Stimulated activated CD8-positive, alpha-beta memory T cell treated with anti-CD3 and anti-CD28 coated beads, Interleukin-7, amount 100 ng/mL, for 4 hours (primary cell): ENCODE results near the gene FYCO1.

Experiments
- DNase-seq, 2 donors: peaks; one replicate each; pipeline ENCODE4 v3.0.0-alpha.2; 2020; ENCODE audit warnings: low read depth in 2 of 2

FYCO1 gene

GRCh38 chr3:45943207-45943846, 52.3 kb downstream of the FYCO1 start, which contains the start of gene CXCR6:
Gene CXCR6 (plus strand): TSS chr3:45943464. CDS start chr3:45946482, 3,018 bp downstream.
- peak; percentile 36 to 50 for DNase-seq

- DNase-seq, result no peak
Observed at GRCh38 chr3:45942051-45942825, 53.4 kb downstream of the FYCO1 start.

- no peak for DNase-seq
Observed at GRCh38 chr3:45940781-45941365, 54.8 kb downstream of the FYCO1 start.

- no peak for DNase-seq
Observed at GRCh38 chr3:45940004-45940780, 55.4 kb downstream of the FYCO1 start.

- no peak for DNase-seq
Observed at GRCh38 chr3:45939341-45939771, 56.3 kb downstream of the FYCO1 start.

- DNase-seq, result peak; percentile 79 to 83
Observed at GRCh38 chr3:45938864-45939263, 56.8 kb downstream of the FYCO1 start.

GRCh38 chr3:45938043-45938435, 57.6 kb downstream of the FYCO1 start:
- DNase-seq, result no peak

- no peak for DNase-seq
Observed at GRCh38 chr3:45937206-45938042, 58.2 kb downstream of the FYCO1 start.

- DNase-seq, result no peak
Observed at GRCh38 chr3:45936261-45936660, 59.4 kb downstream of the FYCO1 start.

- no peak for DNase-seq
Observed at GRCh38 chr3:45933591-45933990, 62.0 kb downstream of the FYCO1 start.

- DNase-seq, result no peak
Observed at GRCh38 chr3:45932112-45932511, 63.5 kb downstream of the FYCO1 start.

- DNase-seq, result no peak
Observed at GRCh38 chr3:45931496-45931895, 64.1 kb downstream of the FYCO1 start.

- peak; percentile 12 to 39 for DNase-seq
Observed at GRCh38 chr3:45929042-45929679, 66.5 kb downstream of the FYCO1 start.

GRCh38 chr3:45927881-45928280, 67.7 kb downstream of the FYCO1 start:
- DNase-seq, result no peak

- no peak for DNase-seq
Observed at GRCh38 chr3:45923755-45924154, 71.9 kb downstream of the FYCO1 start.

GRCh38 chr3:45922950-45923590, 72.6 kb downstream of the FYCO1 start:
- no peak for DNase-seq

GRCh38 chr3:45922039-45922326, 73.6 kb downstream of the FYCO1 start:
- DNase-seq, result no peak

GRCh38 chr3:45921158-45922038, 74.2 kb downstream of the FYCO1 start:
- DNase-seq, result no peak

- no peak for DNase-seq
Observed at GRCh38 chr3:45917146-45917898, 78.3 kb downstream of the FYCO1 start.
